Gastroesophageal sphincter (tissue), 3 donors: Measurements from ENCODE around the gene ZCWPW1.
"Not testable (repeated sequence)": the region's sequence is repeated elsewhere in the genome, so short reads cannot be mapped to it uniquely, and the experiment has no call there.

Experiments used
- EP300 ChIP-seq: sonication (generic); formaldehyde crosslinking; IDR thresholded peaks from one replicate; pipeline ENCODE4 v1.6.1; 2017; ENCODE audit warnings: antibody characterized with exemption, mild to moderate bottlenecking
- POLR2A ChIP-seq, 2 donors: fragments of 450-650 bp; IDR thresholded peaks; one replicate each; pipeline ENCODE4 v1.6.1; 2017; ENCODE audit warnings: antibody characterized with exemption in 2 of 2, mild to moderate bottlenecking in 2 of 2, moderate library complexity in 1 of 2
- TF ChIP-seq, protein P1 (sequence below), 4 experiments: fragments of 200-600 bp in 2 of 4; fragments of 450-650 bp in 2 of 4; sonication (generic) in 1 of 4; IDR thresholded peaks; one replicate each; pipeline ENCODE4 v1.5.1; 2017 to 2019; ENCODE audit warnings: antibody characterized with exemption in 4 of 4, mild to moderate bottlenecking in 2 of 4, moderate library complexity in 2 of 4

DNA sequence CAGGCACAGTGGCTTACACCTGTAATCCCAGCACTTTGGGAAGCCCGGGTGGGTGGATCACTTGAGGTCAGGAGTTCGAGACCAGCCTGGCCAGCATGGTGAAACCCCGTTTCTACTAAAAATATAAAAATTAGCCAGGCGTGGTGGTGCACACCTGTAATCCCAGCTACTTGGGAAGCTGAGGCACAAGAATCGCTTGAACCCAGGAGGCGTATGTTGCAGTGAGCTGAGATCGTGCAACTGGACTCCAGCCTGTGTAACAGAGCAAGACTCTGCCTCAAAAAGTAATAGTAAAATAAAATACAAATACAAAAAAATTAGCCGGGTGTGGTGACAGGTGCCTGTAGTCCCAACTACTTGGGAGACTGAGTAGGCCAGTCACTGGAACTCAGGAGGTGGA lies 10.2 kb upstream of the ZCWPW1 start:
- TF ChIP-seq, protein P1, sequence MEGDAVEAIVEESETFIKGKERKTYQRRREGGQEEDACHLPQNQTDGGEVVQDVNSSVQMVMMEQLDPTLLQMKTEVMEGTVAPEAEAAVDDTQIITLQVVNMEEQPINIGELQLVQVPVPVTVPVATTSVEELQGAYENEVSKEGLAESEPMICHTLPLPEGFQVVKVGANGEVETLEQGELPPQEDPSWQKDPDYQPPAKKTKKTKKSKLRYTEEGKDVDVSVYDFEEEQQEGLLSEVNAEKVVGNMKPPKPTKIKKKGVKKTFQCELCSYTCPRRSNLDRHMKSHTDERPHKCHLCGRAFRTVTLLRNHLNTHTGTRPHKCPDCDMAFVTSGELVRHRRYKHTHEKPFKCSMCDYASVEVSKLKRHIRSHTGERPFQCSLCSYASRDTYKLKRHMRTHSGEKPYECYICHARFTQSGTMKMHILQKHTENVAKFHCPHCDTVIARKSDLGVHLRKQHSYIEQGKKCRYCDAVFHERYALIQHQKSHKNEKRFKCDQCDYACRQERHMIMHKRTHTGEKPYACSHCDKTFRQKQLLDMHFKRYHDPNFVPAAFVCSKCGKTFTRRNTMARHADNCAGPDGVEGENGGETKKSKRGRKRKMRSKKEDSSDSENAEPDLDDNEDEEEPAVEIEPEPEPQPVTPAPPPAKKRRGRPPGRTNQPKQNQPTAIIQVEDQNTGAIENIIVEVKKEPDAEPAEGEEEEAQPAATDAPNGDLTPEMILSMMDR (IDR thresholded peaks at IDR 0.05) = not testable (repeated sequence)
- TF ChIP-seq EP300; POLR2A (IDR thresholded peaks at IDR 0.05): not testable (repeated sequence)
